Stimulated activated CD4-positive, alpha-beta T cell treated with anti-CD3 and anti-CD28 coated beads, Interleukin-2, amount 100 ng/mL, for 48 hours (primary cell): ENCODE measurements around the gene LOC101059915.
"Not testable (repeated sequence)": the region's sequence is repeated elsewhere in the genome, so short reads cannot be mapped to it uniquely, and the experiment has no call there.

ENCODE experiments used
- DNase-seq, 2 donors: peaks; one replicate each; pipeline ENCODE4 v3.0.0-alpha.2; 2020

LOC101059915 gene

DNA sequence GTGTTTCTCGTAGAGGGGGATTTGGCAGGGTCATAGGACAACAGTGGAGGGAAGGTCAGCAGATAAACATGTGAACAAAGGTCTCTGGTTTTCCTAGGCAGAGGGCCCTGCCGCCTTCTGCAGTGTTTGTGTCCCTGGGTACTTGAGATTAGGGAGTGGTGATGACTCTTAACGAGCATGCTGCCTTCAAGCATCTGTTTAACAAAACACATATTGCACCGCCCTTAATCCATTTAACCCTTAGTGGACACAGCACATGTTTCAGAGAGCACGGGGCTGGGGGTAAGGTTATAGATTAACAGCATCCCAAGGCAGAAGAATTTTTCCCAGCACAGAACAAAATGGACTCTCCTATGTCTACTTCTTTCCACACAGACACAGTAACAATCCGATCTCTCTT is 22.9 kb upstream of the LOC101059915 start:
- not testable (repeated sequence) for DNase-seq

GRCh38 chrX:71650333-71650969 is 16.9 kb upstream of the LOC101059915 start:
- no peak for DNase-seq

GRCh38 chrX:71652405-71652804 is 14.9 kb upstream of the LOC101059915 start:
- DNase-seq, result peak; percentile 47 to 56

DNA sequence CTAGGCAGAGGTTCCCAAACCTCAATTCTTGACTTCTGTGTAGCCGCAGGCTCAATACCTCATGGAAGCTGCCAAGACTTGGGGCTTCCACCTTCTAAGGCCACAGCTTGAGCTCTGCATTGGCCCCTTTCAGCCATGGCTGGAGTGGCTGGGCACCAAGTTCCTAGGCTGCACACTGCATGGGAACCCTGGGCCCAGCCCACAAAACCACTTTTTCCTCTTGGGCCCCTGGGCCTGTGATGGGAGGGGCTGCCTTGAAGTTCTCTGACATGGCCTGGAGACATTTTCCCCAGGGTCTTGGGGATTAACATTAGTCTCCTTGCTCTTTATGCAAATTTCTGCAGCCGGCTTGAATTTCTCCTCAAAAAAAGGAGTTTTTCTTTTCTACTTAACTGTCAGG is 14.0 kb upstream of the LOC101059915 start:
- DNase-seq, result no peak

- no peak for DNase-seq
These were observed 10.1 kb upstream of the LOC101059915 start for GRCh38 chrX:71657267-71657666.

GRCh38 chrX:71659342-71659741 is 8.0 kb upstream of the LOC101059915 start:
- no peak for DNase-seq

DNA sequence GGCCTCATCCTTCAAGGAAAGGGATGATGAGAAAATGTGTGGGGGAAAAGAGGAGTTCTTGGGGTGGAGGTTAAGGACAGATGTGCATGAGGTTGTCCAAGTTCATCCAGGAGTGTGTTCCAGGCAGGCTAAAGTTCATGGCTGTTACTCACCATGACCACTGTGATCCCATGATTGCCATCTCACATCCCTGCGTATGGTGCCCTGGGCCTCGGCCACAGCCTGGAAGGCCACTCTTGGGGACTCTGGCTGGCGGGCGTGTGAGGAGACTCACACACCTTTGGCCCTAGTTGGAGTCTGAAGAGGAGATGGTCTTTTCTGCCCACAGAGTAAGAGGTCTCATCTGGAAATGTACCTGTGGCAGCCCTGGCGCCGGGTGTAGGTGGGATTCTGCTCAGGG is 7.4 kb upstream of the LOC101059915 start:
- no peak for DNase-seq

DNA sequence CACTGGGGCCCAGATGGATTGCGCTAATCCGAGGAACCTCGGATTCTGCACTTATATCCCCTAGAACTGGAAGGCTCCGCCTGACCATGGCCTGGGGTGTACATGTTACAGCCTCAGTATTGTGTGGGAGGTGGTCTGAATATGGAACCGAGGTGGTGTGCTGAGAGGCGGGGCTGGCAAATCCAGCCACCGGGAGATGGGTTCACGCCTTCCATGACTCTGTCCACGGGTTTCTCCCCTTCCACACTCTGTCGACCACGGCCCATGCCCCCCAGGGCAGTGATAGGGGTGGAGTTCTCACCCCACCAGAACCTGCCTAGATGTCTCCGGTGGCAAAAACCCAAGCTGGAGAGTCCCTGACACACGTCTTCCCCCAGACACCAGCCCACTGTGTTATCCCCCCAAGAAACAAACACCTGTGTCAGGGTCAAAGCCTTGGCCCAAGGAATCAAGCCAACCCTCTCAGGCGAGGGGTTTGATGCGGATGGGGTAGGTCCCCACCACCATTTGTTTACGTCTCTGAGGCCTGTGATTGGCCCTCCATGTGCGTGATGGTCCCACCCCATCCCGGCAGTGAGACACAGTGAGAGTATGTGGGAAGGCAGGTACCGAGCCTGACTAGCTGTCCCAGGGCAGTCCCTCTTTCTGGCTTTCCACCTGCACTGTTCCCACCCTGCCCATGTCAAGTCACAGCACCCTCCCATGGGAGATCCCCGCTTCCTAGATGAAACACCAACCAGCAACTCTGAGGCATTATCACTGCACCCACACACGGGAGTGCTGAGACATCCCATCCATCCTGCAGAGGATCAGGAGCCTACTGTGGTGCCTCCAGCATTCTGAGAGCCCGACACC is 6.6 kb upstream of the LOC101059915 start:
- no peak for DNase-seq

DNA sequence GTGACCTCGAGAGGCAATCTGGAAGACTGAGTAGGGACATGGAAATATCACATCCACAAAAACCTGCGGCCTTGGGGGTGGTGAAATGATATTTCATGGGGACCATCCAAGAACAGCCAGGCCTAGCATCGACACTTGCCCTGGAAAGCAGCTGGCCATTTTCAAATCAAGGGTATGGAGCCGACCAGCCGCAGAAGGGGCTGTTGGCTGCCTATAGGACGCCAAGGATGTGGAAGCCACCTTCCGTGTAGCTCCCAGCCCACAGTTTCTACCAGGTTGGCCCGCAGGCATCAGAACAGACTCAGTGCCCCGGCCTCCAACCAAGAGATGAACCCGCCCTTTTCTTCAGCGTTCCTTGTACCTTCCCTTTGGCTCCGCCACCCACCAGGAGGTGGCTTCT is 5.4 kb upstream of the LOC101059915 start:
- no peak for DNase-seq

- not testable (repeated sequence) for DNase-seq
These were observed 4.7 kb upstream of the LOC101059915 start for GRCh38 chrX:71662654-71663053.

DNA sequence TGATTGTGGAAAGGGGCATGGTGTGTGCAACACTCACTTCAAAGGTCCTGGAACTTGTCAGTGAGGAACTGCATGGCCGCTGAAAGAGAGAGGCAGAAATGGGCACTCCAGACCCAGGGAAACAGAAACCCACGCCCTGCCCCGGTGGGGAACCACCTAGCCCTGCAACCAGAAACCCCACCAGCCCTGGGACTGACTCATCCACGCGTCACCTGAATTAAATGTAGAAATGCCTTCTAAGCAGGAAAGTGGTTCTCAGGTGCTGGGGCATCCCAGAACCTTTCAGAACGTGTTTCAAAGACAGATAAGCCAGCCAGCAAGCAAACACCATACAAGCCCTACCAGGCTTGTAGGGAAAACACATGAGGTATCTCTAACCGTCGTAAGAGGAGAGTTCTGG is 4.1 kb upstream of the LOC101059915 start:
- peak; percentile 38 to 41 for DNase-seq

GRCh38 chrX:71664202-71664601 is 3.1 kb upstream of the LOC101059915 start:
- DNase-seq, result not testable (repeated sequence)

DNA sequence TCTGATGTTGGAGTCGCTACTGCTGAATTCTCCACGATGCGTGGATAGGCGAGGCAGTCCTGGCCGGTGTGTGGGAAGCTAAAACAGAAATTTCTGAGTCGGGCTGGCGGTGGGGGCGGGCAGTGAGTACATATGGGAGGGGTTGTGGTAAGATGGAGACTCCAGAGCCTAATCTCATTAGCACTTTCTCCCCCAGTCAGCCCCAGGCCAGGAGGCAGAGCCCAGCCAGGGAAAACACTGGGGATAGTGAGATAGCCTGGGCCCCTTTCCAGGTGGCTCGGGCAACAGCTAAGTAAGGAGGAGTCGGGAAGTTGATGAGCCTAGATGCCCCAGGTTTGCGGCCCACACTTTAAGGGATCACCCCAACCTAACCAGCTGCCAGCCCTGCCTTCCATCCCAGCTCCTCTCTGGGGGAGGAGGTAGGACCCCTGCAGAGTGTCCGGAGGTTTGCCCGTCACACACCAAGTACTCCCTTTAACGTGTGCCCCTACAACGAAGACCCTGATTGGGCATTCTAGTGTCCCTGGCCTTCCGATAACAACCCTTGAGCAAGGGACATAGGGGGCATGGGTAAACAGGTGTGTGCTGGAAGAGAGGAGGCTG is 2.4 kb upstream of the LOC101059915 start:
- DNase-seq, result no peak

- DNase-seq, result no peak
These were observed 1.6 kb upstream of the LOC101059915 start for GRCh38 chrX:71665747-71666146.

- DNase-seq, result no peak
These were observed 814 bp upstream of the LOC101059915 start for GRCh38 chrX:71666240-71667223.

- DNase-seq, result no peak
These were observed 876 bp downstream of the LOC101059915 start for GRCh38 chrX:71668248-71668595.

DNA sequence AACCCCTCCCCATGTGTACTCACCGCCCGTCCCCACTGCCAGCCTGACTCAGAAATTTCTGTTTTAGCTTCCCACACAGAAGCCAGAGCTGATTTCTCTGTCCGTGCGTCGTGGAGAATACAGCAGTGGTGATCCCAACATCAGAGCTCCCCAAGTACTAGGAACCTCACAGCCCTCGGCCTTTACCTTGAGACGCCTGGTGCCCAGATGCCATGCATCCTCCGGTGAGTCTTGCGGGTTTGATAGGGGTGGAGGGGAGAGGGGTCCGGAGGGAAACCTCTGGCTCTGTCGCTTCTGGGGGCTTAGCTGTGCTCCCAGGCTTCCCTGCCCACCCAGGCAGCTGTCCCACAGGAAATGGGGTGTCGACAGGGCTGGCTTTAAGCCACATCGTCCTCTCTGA is 2.1 kb downstream of the LOC101059915 start:
- DNase-seq, result no peak

DNA sequence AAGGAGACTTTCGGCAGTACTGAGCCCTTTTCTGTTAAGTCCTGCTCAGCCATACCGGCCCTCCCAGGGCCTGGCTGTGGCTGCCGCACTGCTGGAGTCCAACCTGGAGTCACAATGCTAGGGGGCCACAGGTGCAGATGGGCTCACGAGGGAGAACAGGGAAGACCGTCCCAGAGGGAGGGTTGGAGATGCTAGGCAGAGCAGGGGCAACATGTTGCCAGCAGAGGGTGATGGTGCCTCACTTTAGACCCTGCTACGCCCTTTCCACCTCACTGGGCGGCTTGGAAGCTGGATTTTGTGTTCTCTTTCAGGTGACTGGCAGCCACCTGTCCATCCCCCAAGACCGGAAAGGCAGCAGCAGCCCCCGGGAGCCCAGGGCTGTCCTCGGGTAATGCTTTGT is 2.6 kb downstream of the LOC101059915 start:
- DNase-seq, result not testable (repeated sequence)

- peak; percentile 46 for DNase-seq
These were observed 3.9 kb downstream of the LOC101059915 start for GRCh38 chrX:71671043-71671780.

DNA sequence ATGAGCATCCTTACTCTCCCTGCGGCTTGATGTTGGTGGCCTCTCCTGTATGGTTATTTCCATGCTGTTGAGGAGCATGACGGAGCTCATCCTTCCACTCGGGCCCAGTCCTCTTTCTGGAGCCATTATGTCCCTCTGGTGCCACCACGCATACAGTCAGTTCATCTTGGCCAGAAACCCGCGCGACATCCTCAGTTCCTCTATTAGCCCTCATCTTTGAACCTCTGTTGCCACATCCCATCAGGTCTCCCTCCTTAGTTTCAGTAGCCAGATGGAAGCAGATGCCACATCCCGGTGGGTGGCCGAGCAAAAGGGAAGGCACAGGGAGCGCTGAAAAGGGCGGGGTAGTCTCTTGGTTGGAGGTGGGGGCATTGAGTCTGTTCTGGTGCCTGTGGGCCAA is 4.6 kb downstream of the LOC101059915 start:
- DNase-seq, result no peak

DNA sequence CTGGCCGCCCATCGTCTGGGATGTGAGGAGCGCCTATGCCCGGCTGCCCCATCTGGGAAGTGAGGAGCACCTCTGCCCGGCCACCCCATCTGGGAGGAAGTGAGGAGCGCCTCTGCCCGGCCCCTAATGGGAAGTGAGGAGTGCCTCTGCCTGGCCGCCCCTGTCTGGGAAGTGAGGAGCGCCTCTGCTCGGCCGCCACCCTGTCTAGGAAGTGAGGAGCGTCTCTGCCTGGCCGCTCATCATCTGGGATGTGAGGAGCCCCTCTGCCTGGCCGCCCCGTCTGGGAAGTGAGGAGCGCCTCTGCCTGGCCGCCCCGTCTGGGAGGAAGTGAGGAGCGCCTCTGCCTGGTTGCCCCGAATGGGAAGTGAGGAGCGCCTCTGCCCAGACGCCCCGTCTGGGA is 8.3 kb downstream of the LOC101059915 start:
- not testable (repeated sequence) for DNase-seq
